Measurements from ENCODE around the gene KATNIP.
A peak's percentile ranks its signal among the peaks of the same experiment; 100 is the strongest.

Gene KATNIP

DNA sequence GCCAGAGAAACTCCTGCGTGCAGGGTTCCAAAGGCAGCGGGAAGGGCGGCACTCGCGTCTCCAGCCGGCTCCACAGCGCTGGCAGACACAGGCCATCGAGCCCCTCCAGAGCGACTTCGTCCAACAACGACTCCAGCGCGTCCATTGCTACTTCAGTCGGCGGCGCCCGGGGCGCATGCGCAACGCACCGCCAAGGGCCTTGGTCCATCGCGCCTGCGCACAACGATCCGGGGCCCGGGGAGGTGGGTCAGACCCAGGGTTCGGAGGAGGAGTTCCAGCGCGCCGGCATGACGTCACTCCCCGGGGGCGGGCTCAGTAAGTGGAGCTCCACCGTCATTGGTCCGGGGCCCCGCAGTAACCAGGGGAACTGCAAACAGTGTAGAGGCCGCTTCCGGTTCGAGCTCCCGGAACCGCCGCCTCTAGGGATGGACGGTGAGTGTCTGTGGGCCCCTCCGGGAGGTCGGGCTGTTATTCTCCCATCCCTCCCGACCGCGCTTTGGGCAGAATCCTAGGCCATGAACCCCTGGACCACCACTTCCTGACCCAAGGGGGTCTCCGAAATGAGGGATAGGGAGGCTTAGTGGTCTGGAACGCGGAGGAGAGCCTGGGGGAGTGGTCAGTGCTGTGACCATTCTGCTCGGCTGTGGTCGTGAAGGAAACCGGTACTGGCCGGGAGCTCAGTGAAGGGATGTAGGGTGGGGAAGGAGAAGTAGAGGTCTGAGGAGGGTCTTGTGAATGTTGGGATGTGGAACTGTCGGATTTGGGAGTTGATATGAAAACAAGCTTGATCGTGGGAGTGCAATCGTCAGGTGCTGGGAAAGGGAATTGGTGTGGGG lies at the start of gene KATNIP, which contains the start of gene GTF3C1:
Gene KATNIP (plus strand): TSS at position 399 of the 836 bp plus-strand sequence. CDS start 27 bp downstream, at position 426.
Gene GTF3C1 (minus strand): TSS at position 168 of the 836 bp plus-strand sequence. CDS start 23 bp downstream, at position 145.
- peak; percentile 87 for DNase-seq (ENCODE audit: low read depth)
- peak within 1 kb of the TSS; percentile 100 for H3K4me3 ChIP-seq (ENCODE audit: low read length)
- TF ChIP-seq, protein P1, sequence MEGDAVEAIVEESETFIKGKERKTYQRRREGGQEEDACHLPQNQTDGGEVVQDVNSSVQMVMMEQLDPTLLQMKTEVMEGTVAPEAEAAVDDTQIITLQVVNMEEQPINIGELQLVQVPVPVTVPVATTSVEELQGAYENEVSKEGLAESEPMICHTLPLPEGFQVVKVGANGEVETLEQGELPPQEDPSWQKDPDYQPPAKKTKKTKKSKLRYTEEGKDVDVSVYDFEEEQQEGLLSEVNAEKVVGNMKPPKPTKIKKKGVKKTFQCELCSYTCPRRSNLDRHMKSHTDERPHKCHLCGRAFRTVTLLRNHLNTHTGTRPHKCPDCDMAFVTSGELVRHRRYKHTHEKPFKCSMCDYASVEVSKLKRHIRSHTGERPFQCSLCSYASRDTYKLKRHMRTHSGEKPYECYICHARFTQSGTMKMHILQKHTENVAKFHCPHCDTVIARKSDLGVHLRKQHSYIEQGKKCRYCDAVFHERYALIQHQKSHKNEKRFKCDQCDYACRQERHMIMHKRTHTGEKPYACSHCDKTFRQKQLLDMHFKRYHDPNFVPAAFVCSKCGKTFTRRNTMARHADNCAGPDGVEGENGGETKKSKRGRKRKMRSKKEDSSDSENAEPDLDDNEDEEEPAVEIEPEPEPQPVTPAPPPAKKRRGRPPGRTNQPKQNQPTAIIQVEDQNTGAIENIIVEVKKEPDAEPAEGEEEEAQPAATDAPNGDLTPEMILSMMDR (conservative IDR thresholded peaks at IDR 0.05; ENCODE audit: low read depth, low read length), result no peak

DNA sequence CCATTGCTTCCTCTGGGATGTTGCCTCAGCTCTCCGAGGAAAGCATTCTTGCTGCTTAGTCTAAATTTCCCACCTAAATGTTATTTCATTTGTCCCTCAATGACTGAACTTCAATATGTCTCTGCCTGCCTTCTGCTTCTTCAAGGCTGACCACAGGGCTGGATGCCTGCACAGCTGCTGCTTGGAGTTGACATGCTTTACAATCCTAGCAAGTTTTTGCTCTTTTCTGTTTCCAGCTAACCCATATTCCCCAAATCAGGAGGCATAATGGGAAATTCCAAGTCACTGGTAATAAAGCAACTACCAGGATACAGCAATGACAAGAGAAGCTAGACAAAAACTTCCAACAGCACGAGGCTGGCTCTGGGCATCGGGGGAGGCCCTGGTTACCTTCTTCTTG lies 49.1 kb upstream of the KATNIP start:
- no peak overlapping the region for H3K4me3 ChIP-seq (ENCODE audit: low read length)
- TF ChIP-seq, protein P1 (conservative IDR thresholded peaks at IDR 0.05; ENCODE audit: low read depth, low read length), result no peak
- no peak for DNase-seq (ENCODE audit: low read depth)

DNA sequence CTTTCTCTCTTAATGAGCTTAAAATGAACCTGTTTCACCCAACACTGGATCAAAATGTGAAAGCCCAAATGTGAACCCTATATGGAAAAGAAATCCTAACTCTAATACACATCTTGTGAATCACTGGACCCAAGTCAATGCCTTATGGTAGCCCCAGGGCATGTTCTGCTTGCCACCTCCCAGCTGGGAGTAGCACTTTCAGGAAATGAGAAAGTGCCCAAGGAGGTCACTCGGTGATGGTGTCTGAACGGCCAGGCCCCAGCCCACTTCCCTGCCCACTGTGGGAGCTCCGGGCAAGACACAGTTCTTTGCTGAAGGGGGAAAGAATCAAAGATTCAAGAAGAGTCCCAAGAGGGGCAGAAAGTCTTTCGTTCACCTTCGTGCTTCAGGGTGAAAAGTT lies 46.3 kb upstream of the KATNIP start:
- TF ChIP-seq, protein P1 (conservative IDR thresholded peaks at IDR 0.05; ENCODE audit: low read depth, low read length), result no peak
- DNase-seq (ENCODE audit: low read depth), result no peak

DNA sequence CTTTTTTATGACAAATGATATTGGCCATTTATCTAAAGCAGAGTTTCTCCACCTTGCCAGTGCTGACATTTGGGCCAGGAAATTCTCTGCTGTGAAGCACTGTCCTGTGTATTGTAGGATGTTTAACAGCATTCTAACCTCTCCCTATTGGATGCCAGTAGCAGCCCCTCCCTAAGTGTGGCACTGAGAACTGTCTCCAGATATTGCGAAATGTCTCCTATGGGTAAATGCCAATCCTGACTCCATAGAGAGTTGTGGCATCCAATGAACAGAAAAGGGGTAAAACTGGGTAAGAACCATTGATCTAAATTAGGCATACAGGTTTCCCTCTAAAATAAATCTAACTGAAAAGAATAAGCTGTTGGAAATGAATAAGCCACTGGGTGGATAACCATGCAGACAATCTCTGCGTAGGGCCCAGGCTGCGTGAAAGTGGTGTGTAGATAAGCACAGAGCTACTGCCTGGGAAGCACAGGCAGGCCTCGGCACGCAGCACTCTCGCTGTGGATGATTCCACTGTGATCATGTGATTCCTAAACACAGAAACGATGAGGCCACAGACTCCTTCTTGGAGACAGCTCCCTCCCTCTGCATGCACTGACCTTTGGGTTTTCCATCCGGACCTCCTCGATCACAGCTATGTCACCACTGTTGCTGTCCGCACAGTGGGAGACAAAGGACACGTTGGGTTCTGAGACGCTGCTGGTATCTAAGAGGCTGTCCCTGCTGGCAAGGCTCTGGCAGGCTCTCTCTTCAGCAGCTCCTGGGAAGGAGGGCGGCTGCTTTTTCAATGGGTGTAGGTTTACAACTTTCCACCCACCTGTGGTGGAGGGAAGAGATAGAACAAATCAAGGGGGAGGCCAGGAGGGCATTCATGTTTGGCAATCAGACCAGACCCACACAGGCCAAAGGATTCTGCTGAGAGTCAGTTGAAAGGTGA lies 44.4 kb upstream of the KATNIP start:
- no peak for DNase-seq (ENCODE audit: low read depth)
- no peak overlapping the region for H3K4me3 ChIP-seq (ENCODE audit: low read length)
- TF ChIP-seq, protein P1 (conservative IDR thresholded peaks at IDR 0.05; ENCODE audit: low read depth, low read length), result no peak

More for the DNA sequence above, 46.3 kb upstream of the KATNIP start:
- no peak overlapping the region for H3K4me3 ChIP-seq (ENCODE audit: low read length)

DNA sequence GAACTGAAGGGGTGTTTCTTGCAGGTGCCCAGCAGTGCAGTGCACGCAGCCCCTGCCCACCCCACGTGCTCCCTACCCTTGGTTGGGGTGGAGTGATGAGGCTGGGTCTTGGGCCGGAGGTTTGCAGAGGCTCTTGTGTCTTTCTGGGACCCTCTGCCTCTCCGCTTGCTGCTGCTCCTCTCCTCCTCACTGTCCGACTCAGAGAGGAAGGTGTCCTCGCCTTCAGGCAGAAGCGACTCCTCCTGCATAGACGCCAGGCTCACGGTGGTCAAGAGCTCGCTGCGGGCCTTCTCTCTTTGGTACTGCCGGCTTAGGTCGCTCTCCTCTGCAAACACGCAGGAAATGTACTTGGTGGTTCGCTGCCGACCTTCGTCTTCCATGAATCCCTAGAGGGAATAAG lies 43.2 kb upstream of the KATNIP start:
- DNase-seq (ENCODE audit: low read depth), result no peak
- H3K4me3 ChIP-seq (ENCODE audit: low read length), result no peak overlapping the region
- TF ChIP-seq, protein P1 (conservative IDR thresholded peaks at IDR 0.05; ENCODE audit: low read depth, low read length), result no peak

DNA sequence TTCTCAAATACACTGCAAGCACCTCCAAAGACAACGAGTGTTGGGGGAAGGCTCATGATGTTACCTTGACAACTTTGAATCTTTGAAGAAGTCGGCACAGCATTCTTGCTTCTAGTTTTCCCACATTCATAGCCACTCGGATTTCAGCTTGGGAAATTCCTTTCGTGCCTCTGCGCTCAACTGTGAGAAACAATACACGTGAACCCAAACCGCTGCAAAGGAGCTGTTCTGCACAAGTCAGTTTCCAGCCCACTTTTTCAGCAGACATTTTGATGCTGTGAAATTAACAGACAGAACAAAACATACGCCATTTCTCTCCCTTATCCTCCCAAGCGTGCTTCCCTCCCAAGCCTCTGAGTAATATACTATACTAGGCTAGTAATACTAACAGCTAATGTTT lies 41.5 kb upstream of the KATNIP start:
- peak; percentile 77 for DNase-seq (ENCODE audit: low read depth)
- TF ChIP-seq, protein P1 (conservative IDR thresholded peaks at IDR 0.05; ENCODE audit: low read depth, low read length), result no peak
- H3K4me3 ChIP-seq (ENCODE audit: low read length), result no peak overlapping the region
